LNCaP clone FGC (cell line): ENCODE measurements around the gene RLN1.

Experiments used
- DNase-seq: peaks from one replicate; pipeline ENCODE4 v3.0.0-alpha.2; 2011; ENCODE audit warnings: low read depth
- H3K4me3 ChIP-seq: 2 replicates; pipeline ENCODE4 v1.5.1; 2011; ENCODE audit warnings: mild to moderate bottlenecking, low read depth, low read length, control low read depth
- TF ChIP-seq, protein P1 (sequence below): IDR thresholded peaks from 2 replicates; pipeline ENCODE4 v1.5.1; 2012; ENCODE audit warnings: mild to moderate bottlenecking; ENCODE audit not compliant: control insufficient read depth, insufficient read depth; ENCODE audit errors: extremely low read depth

Gene RLN1

DNA sequence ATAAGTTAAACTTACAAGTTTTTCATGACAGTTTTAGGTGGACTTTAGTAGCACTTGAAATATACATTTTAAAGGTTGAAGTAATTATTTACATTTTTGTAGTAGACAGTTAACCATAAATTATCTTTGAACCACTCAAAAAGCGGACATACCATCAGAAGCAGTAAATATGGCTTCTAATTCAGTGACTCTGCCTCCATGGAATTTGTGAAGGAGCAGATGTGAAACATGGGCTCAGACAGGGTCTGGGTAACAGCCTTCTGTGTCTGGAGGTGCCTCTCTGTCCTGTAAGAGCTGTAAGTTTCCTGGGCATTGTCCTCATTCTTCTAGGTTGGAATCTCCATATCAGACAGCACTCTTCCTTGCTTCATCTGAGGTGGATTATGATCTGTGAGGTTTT is 47.5 kb downstream of the RLN1 start:
- no peak for DNase-seq
- TF ChIP-seq, protein P1, sequence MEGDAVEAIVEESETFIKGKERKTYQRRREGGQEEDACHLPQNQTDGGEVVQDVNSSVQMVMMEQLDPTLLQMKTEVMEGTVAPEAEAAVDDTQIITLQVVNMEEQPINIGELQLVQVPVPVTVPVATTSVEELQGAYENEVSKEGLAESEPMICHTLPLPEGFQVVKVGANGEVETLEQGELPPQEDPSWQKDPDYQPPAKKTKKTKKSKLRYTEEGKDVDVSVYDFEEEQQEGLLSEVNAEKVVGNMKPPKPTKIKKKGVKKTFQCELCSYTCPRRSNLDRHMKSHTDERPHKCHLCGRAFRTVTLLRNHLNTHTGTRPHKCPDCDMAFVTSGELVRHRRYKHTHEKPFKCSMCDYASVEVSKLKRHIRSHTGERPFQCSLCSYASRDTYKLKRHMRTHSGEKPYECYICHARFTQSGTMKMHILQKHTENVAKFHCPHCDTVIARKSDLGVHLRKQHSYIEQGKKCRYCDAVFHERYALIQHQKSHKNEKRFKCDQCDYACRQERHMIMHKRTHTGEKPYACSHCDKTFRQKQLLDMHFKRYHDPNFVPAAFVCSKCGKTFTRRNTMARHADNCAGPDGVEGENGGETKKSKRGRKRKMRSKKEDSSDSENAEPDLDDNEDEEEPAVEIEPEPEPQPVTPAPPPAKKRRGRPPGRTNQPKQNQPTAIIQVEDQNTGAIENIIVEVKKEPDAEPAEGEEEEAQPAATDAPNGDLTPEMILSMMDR, result no peak
- no peak overlapping the region for H3K4me3 ChIP-seq

DNA sequence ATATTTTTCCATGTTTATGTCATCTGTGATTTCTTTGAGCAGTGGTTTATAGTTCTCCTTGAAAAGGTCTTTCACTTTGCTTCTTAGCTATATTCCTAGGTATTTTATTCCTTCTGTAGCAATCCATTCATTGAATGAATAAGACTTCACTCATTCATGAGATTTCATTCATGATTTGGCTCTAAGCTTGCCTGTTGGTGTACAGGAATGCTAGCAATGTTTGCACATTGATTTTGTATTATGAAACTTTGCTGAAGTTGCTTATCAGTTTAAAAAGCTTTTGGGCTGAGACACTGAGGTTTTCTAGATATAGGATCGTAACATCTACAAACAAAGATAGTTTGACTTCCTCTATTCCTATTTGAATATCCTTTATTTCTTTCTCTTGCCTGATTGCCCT is 51.1 kb downstream of the RLN1 start:
- no peak for DNase-seq
- H3K4me3 ChIP-seq, result no peak overlapping the region
- TF ChIP-seq, protein P1, result no peak

DNA sequence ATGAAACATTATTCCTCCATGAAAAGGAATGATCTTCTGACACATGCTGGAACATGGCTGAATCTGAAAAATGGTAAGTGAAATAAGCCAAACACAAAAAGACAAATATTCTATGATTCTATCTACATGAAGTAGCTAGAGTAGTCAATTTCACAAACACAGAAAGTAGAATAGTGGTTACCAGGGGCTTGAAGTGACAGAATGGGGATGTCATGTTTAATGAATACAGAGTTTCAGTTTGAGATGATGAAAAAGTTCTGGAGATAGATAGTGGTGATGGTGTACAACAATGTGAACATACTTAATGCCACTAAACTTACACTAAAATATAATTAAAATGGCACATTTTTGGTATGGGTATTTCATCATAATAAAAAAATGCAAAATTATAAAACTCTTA is 53.4 kb downstream of the RLN1 start:
- no peak for DNase-seq
- H3K4me3 ChIP-seq, result no peak overlapping the region
- TF ChIP-seq, protein P1, result no peak
